Effector memory CD4-positive, alpha-beta T cell (primary cell): ENCODE measurements around the gene ENG.
A peak's percentile ranks its signal among the peaks of the same experiment; 100 is the strongest.

Experiments used
- DNase-seq, 3 donors: peaks; one replicate each; pipeline ENCODE4 v3.0.0-alpha.2; 2020
- H3K27ac ChIP-seq: 2 replicates; pipeline ENCODE4 v1.7.0; 2013; ENCODE audit warnings: mild to moderate bottlenecking, low read length, moderate library complexity; ENCODE audit not compliant: insufficient read depth, poor library complexity, severe bottlenecking
- H3K27me3 ChIP-seq: replicated peaks from 2 replicates; pipeline ENCODE4 v1.7.0; 2013; ENCODE audit warnings: mild to moderate bottlenecking, low read length; ENCODE audit not compliant: insufficient read depth, control insufficient read depth, poor library complexity, severe bottlenecking
- H3K36me3 ChIP-seq: 2 replicates; pipeline ENCODE4 v1.7.0; 2013; ENCODE audit warnings: mild to moderate bottlenecking, low read length, moderate library complexity; ENCODE audit not compliant: control insufficient read depth, insufficient read depth
- H3K4me1 ChIP-seq: 2 replicates; pipeline ENCODE4 v1.7.0; 2013; ENCODE audit warnings: low read length, mild to moderate bottlenecking; ENCODE audit not compliant: control insufficient read depth, insufficient read depth, poor library complexity, severe bottlenecking
- H3K4me3 ChIP-seq: 2 replicates; pipeline ENCODE4 v1.7.0; 2013; ENCODE audit warnings: low read length, low read depth, mild to moderate bottlenecking; ENCODE audit not compliant: insufficient read depth, poor library complexity, severe bottlenecking
- H3K9me3 ChIP-seq: 2 replicates; pipeline ENCODE4 v1.7.0; 2013; ENCODE audit warnings: mild to moderate bottlenecking, low read length, moderate library complexity; ENCODE audit not compliant: control insufficient read depth

ENG gene

DNA sequence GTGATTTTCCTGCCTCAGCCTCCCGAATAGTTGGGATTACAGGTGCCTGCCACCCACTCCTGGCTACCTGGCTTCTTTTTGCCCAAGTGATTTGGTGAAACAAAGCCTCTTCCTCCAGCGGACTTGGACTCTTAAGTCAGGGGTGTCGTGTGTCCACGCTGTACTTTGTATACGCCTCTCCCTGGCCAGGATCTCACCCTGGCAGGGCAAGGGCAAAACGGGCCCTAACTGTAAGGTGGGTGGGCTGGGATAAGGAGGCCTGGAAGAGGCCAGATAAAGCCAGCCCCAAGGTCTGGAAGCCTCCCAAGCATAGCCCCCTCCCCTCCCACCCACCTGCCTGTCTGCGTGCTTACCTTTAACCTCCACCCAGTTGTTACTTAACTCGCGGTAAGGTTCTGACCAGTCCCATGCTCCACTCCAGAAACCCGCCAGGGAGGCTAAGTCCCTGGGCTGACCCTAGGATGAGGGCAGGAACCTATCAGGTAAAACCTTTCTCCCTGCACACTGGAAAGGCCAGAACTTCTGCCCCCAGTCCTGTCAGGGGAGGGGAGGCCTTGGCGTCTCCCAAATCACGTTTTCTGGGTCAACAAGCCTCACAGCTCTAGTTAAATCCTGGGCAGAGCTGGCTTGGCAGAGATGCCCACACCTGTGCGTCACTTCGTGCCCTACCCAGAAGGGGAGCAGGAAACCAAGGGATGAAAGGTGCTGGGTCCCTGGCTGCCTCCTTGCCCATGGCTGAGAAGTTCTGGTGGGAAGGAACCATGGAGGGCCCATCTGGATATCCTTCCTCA, 60.3 kb downstream of the ENG start:
- no peak overlapping the region for H3K27ac ChIP-seq
- DNase-seq, result no peak

GRCh38 chr9:127793093-127793708, 61.3 kb downstream of the ENG start:
- no peak overlapping the region for H3K27ac ChIP-seq
- peaks cover 13% of the 10 kb centered on the region for H3K4me1 ChIP-seq
- H3K4me3 ChIP-seq, result no peak overlapping the region
- H3K27me3 ChIP-seq, result no peaks in the 10 kb centered on the region
- no peak for DNase-seq
- peaks cover 30% of the 10 kb centered on the region for H3K36me3 ChIP-seq
- no peaks in the 10 kb centered on the region for H3K9me3 ChIP-seq

More for the DNA sequence above, 60.3 kb downstream of the ENG start:
- H3K36me3 ChIP-seq, result peaks cover 20% of the 10 kb centered on the region
- H3K4me3 ChIP-seq, result no peak overlapping the region
- no peaks in the 10 kb centered on the region for H3K9me3 ChIP-seq
- H3K4me1 ChIP-seq, result peaks cover 13% of the 10 kb centered on the region
- H3K27me3 ChIP-seq, result no peaks in the 10 kb centered on the region

DNA sequence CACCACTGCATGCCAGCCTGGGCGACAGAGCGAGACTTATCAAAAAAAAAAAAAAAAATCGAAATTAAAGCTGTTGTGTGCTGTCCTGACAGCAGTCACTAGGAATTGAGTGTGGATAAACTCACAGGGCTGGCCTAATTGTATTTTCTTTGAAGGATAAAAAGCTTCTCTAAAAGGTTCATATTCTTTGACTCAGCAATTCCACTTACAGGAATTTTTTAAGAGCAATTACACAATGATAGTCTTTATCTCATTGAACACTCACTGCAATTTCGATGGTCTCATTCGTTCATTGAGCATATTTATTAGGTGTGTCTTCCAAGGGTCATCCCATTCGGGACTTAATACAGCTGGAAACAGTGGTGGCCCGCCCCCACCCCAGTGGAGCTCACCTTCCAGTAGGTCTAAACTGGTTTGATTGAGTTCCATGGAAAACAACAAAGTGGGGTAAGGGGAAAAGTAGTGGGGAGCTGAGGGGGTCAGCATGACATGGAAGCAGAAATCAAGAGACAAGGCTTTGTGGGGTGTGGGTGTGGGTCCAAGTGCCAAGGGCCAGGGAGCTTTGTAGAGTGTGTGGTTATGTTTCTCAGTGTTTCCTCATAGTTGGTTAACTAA, 61.9 kb downstream of the ENG start:
- Histone ChIP-seq H3K27me3 (no peaks in the 10 kb centered on the region), H3K9me3 (no peaks in the 10 kb centered on the region), H3K27ac (no peak overlapping the region), H3K4me3 (no peak overlapping the region), H3K36me3 (peaks cover 37% of the 10 kb centered on the region), H3K4me1 (peaks cover 11% of the 10 kb centered on the region)
- DNase-seq, result no peak

DNA sequence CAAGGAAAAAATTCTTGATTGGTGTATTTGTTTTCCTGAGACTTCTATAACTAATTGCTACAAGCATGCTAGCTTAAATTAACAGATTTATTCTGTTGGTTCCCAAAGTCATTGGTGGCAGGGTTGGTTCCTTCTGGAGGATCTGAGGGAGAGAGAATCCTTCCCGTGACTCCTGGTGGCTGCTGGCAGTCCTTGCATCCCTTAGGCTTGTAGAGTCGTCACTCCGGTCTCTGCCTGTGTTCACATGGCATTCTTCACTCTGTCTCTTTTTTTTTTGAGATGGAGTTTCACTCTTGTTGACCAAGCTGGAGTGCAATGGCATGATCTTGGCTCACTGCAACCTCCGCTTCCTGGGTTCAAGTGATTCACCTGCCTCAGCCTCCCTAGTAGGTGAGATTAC, 63.4 kb downstream of the ENG start:
- H3K27me3 ChIP-seq, result no peaks in the 10 kb centered on the region
- H3K36me3 ChIP-seq, result peaks cover 43% of the 10 kb centered on the region
- H3K9me3 ChIP-seq, result no peaks in the 10 kb centered on the region
- no peak overlapping the region for H3K27ac ChIP-seq
- no peaks in the 10 kb centered on the region for H3K4me1 ChIP-seq
- H3K4me3 ChIP-seq, result no peak overlapping the region
- no peak for DNase-seq

- H3K27me3 ChIP-seq, result no peaks in the 10 kb centered on the region
- peaks cover 43% of the 10 kb centered on the region for H3K36me3 ChIP-seq
- H3K9me3 ChIP-seq, result no peaks in the 10 kb centered on the region
- no peak for DNase-seq
- no peak overlapping the region for H3K4me3 ChIP-seq
- H3K27ac ChIP-seq, result no peak overlapping the region
- H3K4me1 ChIP-seq, result no peaks in the 10 kb centered on the region
Observed at GRCh38 chr9:127790094-127790855, 64.2 kb downstream of the ENG start.

DNA sequence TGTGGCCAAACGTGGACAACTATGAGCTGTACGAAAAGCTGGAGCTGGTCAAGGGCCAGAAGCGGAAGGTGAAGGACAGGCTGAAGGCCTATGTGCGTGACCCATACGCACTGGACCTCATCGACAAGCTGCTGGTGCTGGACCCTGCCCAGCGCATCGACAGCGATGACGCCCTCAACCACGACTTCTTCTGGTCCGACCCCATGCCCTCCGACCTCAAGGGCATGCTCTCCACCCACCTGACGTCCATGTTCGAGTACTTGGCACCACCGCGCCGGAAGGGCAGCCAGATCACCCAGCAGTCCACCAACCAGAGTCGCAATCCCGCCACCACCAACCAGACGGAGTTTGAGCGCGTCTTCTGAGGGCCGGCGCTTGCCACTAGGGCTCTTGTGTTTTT, 65.3 kb downstream of the ENG start:
- Histone ChIP-seq H3K27me3 (no peaks in the 10 kb centered on the region), H3K27ac (no peak overlapping the region), H3K36me3 (peaks cover 43% of the 10 kb centered on the region), H3K9me3 (no peaks in the 10 kb centered on the region), H3K4me3 (no peak overlapping the region), H3K4me1 (peaks cover 7% of the 10 kb centered on the region)
- no peak for DNase-seq

GRCh38 chr9:127788337-127789011, 66.0 kb downstream of the ENG start:
- no peak for DNase-seq
- H3K9me3 ChIP-seq, result no peaks in the 10 kb centered on the region
- no peaks in the 10 kb centered on the region for H3K27me3 ChIP-seq
- H3K4me1 ChIP-seq, result peaks cover 14% of the 10 kb centered on the region
- peaks cover 43% of the 10 kb centered on the region for H3K36me3 ChIP-seq
- H3K4me3 ChIP-seq, result no peak overlapping the region
- H3K27ac ChIP-seq, result no peak overlapping the region

GRCh38 chr9:127786773-127787104, 67.7 kb downstream of the ENG start:
- Histone ChIP-seq H3K27me3 (no peaks in the 10 kb centered on the region), H3K4me3 (peak overlapping the region; percentile 86), H3K4me1 (peaks cover 31% of the 10 kb centered on the region), H3K36me3 (peaks cover 43% of the 10 kb centered on the region), H3K9me3 (no peaks in the 10 kb centered on the region), H3K27ac (peak overlapping the region; percentile 87)
- DNase-seq, result no peak

DNA sequence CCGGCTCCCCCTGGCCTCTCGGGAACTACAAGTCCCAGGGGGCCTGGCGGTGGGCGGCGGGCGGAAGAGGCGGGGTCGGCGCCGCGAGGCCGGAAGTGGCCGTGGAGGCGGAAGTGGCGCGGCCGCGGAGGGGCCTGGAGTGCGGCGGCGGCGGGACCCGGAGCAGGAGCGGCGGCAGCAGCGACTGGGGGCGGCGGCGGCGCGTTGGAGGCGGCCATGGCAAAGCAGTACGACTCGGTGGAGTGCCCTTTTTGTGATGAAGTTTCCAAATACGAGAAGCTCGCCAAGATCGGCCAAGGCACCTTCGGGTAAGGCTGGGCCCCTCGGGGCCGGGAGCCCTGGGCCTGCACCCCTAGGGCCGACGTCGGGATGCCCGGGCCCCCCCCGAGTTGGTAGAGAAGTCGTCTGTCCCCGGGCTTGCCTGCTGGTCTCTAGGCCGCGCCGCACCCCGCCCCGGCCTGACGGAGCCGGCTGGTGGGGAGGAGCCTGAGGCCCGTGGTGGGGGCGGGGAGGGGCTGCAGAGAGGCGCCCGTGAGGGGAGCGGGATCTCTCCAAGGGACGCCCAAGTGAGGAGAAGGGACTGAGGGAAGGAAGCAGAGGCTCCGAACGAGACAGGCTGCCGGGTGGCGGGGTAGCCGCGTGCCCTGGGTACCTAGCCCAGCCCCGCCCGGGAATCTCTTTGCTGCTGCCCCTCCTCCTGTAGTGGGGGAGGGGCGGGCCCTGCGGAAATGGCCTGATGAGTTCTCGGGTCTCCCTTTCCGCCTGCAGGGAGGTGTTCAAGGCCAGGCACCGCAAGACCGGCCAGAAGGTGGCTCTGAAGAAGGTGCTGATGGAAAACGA, 68.3 kb downstream of the ENG start, which contains the start of gene CDK9:
CDK9 (plus strand) TSS at position 102 of the 840 bp plus-strand sequence; CDS start at position 217, 115 bp downstream.
- Histone ChIP-seq H3K27me3 (no peaks in the 10 kb centered on the region), H3K27ac (peak within 1 kb of the TSS; percentile 87), H3K4me3 (peak within 1 kb of the TSS; percentile 86), H3K9me3 (no peaks in the 10 kb centered on the region), H3K36me3 (peaks cover 42% of the 10 kb centered on the region), H3K4me1 (peaks cover 31% of the 10 kb centered on the region)
- peak; percentile 87 to 89 (median 88) for DNase-seq
